Stimulated activated CD4-positive, alpha-beta T cell treated with anti-CD3 and anti-CD28 coated beads, Interleukin-1b, Interleukin-23, amount 100 ng/mL, for 48 hours (primary cell): Measurements from ENCODE around the gene RNASE4.
"Not testable (repeated sequence)": the region's sequence is repeated elsewhere in the genome, so short reads cannot be mapped to it uniquely, and the experiment has no call there.

Experiments
- DNase-seq: peaks from one replicate; pipeline ENCODE4 v3.0.0-alpha.2; 2020

Gene RNASE4

GRCh38 chr14:20700965-20701364 lies 16.6 kb downstream of the RNASE4 start:
- DNase-seq: not testable (repeated sequence)

DNA sequence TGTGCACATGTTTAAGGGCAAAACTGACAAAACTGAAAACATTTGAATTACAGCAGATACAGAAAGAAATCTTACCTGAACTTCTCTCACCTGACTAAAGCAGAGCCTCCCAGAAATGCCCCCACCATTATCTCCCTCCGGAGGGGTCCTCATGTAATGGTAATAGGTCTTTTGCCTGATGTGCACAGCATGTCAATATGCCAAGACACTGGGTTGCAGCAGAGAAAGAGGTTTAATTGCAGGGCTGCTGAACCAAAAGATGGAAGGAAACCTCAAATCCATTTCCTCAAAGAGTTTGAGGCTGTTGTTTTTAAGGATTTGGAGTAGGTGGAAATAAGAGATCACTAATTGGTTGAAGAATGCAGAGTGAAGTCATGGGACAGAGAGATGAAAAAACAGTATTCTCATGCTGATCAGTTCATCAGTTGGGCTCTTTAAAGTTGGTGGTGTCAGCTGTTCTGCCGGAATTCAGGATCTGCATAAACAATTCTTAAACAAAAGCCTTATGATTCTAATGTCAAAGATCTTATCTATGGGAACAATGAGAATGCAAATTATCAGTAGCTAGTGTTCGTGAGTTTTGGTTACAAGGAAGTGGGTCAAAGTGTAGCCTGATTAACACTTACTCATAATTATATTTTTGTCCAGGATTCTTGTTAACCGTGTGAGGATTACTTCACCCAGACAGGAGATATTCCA lies 22.4 kb downstream of the RNASE4 start:
- no peak for DNase-seq

GRCh38 chr14:20707622-20708021 lies 23.3 kb downstream of the RNASE4 start:
- DNase-seq: no peak

GRCh38 chr14:20711261-20711660 lies 26.9 kb downstream of the RNASE4 start:
- DNase-seq: no peak

- no peak for DNase-seq
These were observed 27.3 kb downstream of the RNASE4 start for GRCh38 chr14:20711685-20712084.

DNA sequence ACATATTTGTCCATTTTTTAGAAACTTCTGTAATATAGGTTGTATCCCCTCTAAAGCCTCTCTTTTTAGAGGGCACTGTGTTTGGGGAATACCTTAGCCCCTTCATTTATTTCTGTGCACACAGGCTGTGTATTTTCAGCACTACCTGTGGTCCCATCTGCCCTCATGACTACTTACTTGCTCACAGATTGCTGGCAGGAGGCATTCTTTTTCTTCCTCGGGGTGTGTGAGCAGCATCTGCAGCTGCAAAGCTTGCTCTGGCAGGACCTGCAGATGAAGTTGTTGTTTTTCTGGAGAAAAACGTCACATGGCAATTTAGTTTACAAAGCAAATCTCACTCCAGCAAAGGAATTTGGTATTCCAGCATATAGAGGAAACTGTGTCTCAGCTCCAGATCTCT lies 28.5 kb downstream of the RNASE4 start:
- DNase-seq: no peak

GRCh38 chr14:20714593-20715250 lies 30.4 kb downstream of the RNASE4 start:
- no peak for DNase-seq

DNA sequence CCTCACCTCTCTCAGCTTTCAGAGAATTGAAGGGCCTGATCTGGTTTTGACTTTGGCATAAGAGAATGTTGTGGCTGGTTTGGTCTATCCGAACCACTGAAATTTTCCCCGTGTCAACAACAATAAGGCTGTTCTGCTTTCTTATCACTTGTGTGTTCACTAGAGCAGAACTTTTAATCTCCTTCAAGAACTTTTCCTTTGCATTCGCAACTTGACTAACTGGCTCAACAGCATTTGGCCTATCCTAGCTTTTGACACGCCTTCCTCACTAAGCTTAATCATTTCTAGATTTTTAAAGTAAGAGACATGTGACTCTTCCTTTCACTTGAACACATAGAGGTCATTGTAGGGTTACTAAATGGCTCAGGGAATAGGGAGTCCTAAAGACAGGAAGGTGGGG lies 35.4 kb downstream of the RNASE4 start:
- no peak for DNase-seq

DNA sequence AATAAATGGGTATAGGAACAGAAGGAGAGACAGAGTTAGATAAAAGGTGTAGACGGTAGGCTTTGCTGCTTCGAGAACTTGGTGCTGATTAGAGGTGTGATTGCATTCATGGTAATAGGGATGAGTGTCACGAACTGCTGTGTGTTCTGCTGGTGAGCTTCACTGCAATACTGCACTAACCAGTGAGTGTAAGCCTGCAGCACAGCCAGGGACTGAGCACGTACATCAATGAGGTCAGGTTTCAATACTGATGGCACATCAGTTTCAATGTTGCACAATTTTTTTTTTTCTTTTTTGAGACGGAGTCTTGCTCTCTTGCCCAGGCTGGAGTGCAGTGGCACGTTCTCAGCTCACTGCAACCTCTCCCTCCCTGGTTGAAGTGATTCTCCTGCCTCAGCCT lies 36.4 kb downstream of the RNASE4 start:
- DNase-seq: no peak

- DNase-seq: no peak
These were observed 37.7 kb downstream of the RNASE4 start for GRCh38 chr14:20722016-20722415.

DNA sequence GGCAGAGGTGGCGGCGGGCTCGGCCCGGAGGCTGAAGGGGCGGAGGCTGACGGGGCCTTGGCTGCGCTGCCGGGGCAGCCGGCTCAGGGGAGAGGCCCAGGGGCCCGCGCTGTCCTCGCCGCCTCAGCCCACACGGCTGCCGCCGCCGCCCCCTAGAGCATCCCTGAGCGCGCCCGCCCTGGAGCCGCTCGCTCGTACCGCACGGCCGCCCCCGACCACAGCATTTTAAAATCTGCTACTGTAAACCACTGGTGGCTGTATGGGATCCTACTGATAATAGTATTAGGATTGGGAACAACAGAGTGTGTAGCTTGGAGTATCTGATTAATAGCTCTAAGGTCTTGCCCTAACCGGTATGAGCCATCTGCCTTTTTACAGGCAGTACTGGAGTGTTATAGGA lies 39.1 kb downstream of the RNASE4 start:
- no peak for DNase-seq

- not testable (repeated sequence) for DNase-seq
These were observed 41.8 kb downstream of the RNASE4 start for GRCh38 chr14:20726121-20726520.

- DNase-seq: no peak
These were observed 42.2 kb downstream of the RNASE4 start for GRCh38 chr14:20726531-20726930.

GRCh38 chr14:20730891-20731290 lies 46.5 kb downstream of the RNASE4 start:
- DNase-seq: no peak

GRCh38 chr14:20732477-20732876 lies 48.1 kb downstream of the RNASE4 start:
- DNase-seq: no peak

- no peak for DNase-seq
These were observed 48.7 kb downstream of the RNASE4 start for GRCh38 chr14:20732979-20733635.

DNA sequence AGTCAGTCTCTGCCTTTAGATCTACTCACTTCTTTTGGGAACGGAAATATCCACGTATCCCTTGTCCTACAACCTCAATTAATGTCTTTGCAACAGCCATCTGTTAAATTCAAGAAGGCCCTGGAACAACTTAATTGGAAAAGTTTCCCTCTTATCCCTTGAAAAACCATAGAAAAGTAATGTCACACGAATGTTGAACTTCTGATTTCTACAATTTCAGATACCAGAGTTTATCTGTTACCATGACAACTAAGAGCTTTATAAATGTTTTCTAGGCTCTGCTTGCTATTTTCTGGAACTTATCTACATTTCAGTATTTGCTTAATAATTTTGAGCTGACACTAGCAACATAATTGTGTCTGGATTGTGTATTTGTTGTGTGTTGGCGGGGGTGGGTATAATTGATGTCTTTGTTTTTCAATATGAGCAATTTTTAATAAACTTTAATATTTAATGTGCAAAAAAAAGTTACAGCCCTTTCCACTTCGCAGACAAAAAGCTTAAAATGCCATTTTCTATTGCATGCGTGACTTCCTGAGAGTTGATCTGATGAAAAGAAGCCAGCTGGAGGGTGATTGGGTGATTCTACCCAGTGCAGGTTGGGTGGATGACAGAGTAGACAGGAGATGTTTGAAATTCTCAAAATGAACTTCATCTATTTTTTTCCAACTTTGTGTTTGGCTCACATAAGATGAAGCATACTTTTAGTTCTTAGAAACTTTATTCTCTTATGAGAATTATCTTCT lies 49.5 kb downstream of the RNASE4 start:
- no peak for DNase-seq

- DNase-seq: no peak
These were observed 50.1 kb downstream of the RNASE4 start for GRCh38 chr14:20734430-20734806.

- DNase-seq: not testable (repeated sequence)
These were observed 53.9 kb downstream of the RNASE4 start for GRCh38 chr14:20738292-20738691.

- no peak for DNase-seq
These were observed 57.8 kb downstream of the RNASE4 start for GRCh38 chr14:20742132-20742531.

DNA sequence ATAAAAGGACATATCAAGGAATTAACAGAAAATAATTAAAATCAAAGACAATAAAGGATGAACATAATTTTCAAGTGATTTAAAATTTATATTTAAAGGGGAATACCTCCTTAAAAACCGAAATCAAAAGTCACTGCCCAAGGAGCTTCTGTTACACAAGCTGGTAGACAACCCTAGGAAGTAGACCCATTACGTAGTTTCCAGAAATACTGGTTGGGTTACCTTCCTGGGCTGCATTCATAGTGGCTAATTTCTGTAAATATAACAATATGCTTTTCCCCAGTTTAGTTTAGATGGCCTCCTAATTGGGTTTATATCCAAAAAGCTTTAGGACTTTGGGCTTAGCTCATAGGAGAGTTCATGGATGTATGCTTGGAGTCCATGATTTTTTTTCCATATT lies 59.2 kb downstream of the RNASE4 start:
- no peak for DNase-seq

DNA sequence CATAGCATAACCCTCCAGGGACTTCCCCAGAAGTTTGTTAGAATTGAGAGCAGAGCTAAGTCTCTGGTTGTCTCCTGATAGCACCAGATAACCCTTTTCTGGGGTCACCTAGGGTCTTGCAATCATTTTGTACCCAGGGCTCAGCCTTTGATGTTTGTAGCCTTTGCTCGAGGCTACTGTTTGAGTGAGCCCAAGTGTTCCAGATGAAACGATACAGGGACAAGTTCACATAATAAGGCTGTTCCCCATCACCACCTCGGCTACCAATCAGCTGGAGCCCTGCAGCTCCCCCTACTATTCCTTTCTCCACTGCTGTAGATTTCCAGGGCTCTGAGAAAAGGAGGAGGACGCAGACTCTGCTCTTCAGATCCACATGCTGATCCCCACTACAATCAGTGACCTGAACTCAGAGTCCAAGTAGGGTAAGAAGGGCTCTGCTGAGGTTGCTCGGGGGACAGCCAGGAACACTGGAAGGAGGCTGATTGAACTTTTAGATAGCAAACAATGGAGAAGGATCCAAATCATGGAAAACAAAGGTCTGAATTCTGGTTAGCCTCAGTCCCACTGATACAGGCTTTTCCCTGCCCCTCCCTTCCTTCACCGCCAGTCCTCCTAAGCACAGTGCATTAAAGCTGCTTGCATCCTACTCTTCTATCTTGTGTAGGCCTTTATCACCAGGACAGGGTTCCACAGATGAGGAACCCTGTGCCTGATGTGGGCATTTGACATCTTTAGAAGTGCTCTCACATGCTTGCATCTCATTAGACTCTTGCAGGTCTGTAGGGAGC lies 61.4 kb downstream of the RNASE4 start, which contains the start of gene EDDM3A:
Gene EDDM3A, plus strand, starts transcription at position 317 of the 788 bp plus-strand sequence. CDS start 1,694 bp downstream, outside the sequence.
- no peak for DNase-seq

- DNase-seq: no peak
These were observed 62.2 kb downstream of the RNASE4 start for GRCh38 chr14:20746566-20746965.
